Measurements from ENCODE around the gene TSC22D2. TPM values are rescaled to one million over a fixed set of nuclear protein-coding genes. Genes with fewer than 3 reads are reported as not detected.

The TSC22D2 gene
- total RNA-seq, 4 donors from 2014 or later: 12.5 to 15.9 (median 14.6) TPM

DNA sequence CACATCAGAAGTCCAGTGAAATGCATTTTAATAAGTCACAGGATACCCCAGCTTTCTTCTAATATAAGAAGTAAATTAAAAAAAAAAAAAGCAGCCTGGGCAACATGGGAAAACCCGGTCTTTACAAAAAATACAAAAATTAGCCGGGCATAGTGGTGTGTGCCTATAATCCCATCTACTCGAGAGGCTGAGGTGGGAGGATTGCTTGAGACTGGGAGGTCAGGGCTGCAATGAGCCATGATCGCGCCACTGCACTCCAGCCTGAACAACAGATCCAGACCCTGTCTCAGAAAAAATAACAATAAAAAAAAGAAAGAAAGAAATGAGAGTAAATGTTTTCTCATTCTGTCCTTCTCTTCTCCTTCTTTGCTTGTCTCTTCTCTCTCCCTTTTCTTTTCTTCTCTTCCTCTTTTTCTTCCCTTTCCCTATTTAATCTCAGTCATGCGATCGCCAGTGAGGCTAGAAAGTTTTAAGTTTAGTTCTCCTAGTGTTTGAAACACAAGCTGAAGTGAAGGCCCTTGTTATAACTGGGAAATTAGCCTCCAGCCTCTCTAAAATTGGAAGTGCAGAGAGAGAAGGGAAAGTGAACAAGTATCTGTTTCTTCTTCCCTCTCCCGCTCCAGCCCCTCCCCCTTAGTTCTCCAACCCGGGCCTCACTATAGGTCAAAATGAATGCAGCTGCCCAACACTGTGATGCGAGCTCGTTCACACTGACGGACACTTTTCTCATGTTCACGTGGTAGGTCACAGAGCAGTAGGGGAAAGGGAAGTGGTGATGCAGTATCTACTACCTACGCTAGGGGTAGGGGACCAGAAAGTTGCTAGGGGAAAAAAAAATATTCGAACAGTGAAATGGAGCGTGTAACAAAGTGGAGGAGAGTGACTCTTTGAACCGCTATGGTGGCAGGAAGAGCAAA lies 23.5 kb upstream of the TSC22D2 start:
- 44 to 45% methylated on average over 17 of the region's 17 CpGs for WGBS, 2 donors
- DNase-seq (ENCODE audit: low spot score in 2 of 2): peak in 1 of 2 donors; percentile 41
- H3K27me3 ChIP-seq: no peaks in the 10 kb centered on the region
- peak overlapping the region in 2 of 4 donors; percentile 5 to 14 for H3K4me3 ChIP-seq
- peak in 1 of 2 donors; percentile 37 for TF ChIP-seq EP300 (IDR thresholded peaks at IDR 0.05)
- no peak for TF ChIP-seq POLR2A (IDR thresholded peaks at IDR 0.05)
- TF ChIP-seq CTCF (IDR thresholded peaks at IDR 0.05): peak in 2 of 5 experiments; percentile 17 to 20
- H3K4me1 ChIP-seq: peaks cover 0 to 5% (median 0%) of the 10 kb centered on the region in 4 donors
- no peaks in the 10 kb centered on the region for H3K36me3 ChIP-seq
- H3K9me3 ChIP-seq: no peaks in the 10 kb centered on the region
- peak overlapping the region in 3 of 4 donors; percentile 6 to 76 (median 51) for H3K27ac ChIP-seq

GRCh38 chr3:150385296-150386242 lies 22.5 kb upstream of the TSC22D2 start:
- H3K36me3 ChIP-seq: no peaks in the 10 kb centered on the region
- peak overlapping the region in 1 of 4 donors; percentile 76 for H3K27ac ChIP-seq
- TF ChIP-seq EP300 (IDR thresholded peaks at IDR 0.05): no peak
- no peak for TF ChIP-seq POLR2A (IDR thresholded peaks at IDR 0.05)
- TF ChIP-seq CTCF (IDR thresholded peaks at IDR 0.05): no peak
- DNase-seq (ENCODE audit: low spot score in 2 of 2): no peak
- H3K4me1 ChIP-seq: peaks cover 0 to 5% (median 0%) of the 10 kb centered on the region in 4 donors
- 71 to 74% methylated on average over 6 of the region's 6 CpGs for WGBS, 2 donors
- H3K9me3 ChIP-seq: no peaks in the 10 kb centered on the region
- no peaks in the 10 kb centered on the region for H3K27me3 ChIP-seq
- no peak overlapping the region for H3K4me3 ChIP-seq

DNA sequence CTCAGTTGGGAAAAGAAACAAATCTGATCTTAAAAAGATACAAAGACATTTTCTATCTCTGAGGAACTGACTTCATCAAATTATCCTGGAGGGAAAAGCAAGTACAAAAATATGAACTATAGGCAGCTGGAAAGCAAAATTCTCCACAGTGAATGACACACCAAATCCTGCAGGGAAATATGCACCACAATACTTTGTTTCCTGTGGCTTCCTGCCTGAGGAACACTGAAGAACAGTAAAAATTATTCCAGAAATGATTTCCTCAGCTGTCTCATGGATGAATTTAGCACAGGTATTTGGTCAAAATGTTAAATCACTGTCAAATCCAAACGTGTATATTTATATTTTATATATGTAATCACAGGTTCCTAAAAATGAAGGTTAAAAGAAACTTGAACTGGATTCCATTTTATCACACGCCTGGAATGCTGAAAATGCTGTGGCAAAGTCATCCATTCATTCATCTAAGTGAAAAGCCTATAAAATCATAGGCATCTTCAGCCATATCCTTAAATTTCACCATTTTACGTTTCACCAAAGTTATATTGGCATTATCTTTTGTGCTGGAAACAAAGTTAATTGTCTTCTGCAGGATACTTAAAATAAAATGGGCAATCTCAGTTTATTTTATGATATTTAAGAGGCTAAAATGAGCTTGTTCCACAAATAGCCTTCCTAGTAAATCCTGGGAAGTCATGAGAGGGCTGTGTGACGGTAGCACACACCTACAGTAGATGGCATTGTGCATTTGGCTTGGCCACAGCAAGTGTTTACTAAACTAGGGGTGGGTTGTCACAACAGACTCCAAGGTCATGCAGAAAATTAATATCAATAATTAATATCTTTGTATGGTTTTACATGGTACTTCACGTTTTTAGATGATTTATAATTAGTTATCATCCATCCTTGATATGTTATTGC lies 19.3 kb upstream of the TSC22D2 start:
- DNase-seq (ENCODE audit: low spot score in 2 of 2): no peak
- Histone ChIP-seq H3K9me3 (no peaks in the 10 kb centered on the region), H3K27me3 (no peaks in the 10 kb centered on the region), H3K36me3 (no peaks in the 10 kb centered on the region), H3K27ac (no peak overlapping the region), H3K4me3 (no peak overlapping the region), H3K4me1 (peaks cover 0 to 5% (median 0%) of the 10 kb centered on the region in 4 donors)
- WGBS, 2 donors: 62% methylated on average over 5 of the region's 5 CpGs
- TF ChIP-seq CTCF (IDR thresholded peaks at IDR 0.05) (no peak), POLR2A (IDR thresholded peaks at IDR 0.05) (no peak), EP300 (IDR thresholded peaks at IDR 0.05) (no peak)

- H3K9me3 ChIP-seq: no peaks in the 10 kb centered on the region
- TF ChIP-seq CTCF (IDR thresholded peaks at IDR 0.05): no peak
- TF ChIP-seq EP300 (IDR thresholded peaks at IDR 0.05): no peak
- no peak for TF ChIP-seq POLR2A (IDR thresholded peaks at IDR 0.05)
- DNase-seq (ENCODE audit: low spot score in 2 of 2): no peak
- no peaks in the 10 kb centered on the region for H3K27me3 ChIP-seq
- no peaks in the 10 kb centered on the region for H3K36me3 ChIP-seq
- H3K4me1 ChIP-seq: no peaks in the 10 kb centered on the region
- H3K4me3 ChIP-seq: no peak overlapping the region
- no peak overlapping the region for H3K27ac ChIP-seq
Observed at GRCh38 chr3:150390087-150390486, 18.0 kb upstream of the TSC22D2 start.

Data from tibial nerve (tissue), 4 donors.